GM21381 (cell line): ENCODE measurements around the gene FIBP.
"Not testable (repeated sequence)": the region's sequence is repeated elsewhere in the genome, so short reads cannot be mapped to it uniquely, and the experiment has no call there.

ENCODE experiments used
- ATAC-seq: cut with Tn5 transposase; IDR thresholded peaks from one replicate; pipeline ENCODE4 v1.9.1; 2021; ENCODE audit warnings: mild to moderate bottlenecking, moderate library complexity; ENCODE audit not compliant: unreplicated experiment

The FIBP gene

GRCh38 chr11:65849366-65849765 lies 38.9 kb downstream of the FIBP start:
- no peak for ATAC-seq

- ATAC-seq, result not testable (repeated sequence)
Observed at GRCh38 chr11:65848693-65849092, 39.6 kb downstream of the FIBP start.

- no peak for ATAC-seq
Observed at GRCh38 chr11:65847746-65848145, 40.5 kb downstream of the FIBP start.

- no peak for ATAC-seq
Observed at GRCh38 chr11:65844231-65844872, 43.9 kb downstream of the FIBP start.

- ATAC-seq, result no peak
Observed at GRCh38 chr11:65843811-65844210, 44.5 kb downstream of the FIBP start.

- no peak for ATAC-seq
Observed at GRCh38 chr11:65842144-65842543, 46.1 kb downstream of the FIBP start.

- no peak for ATAC-seq
Observed at GRCh38 chr11:65834202-65834601, 54.1 kb downstream of the FIBP start.
